Esophagus squamous epithelium (tissue), 5 donors: ENCODE results near the gene TMPRSS11A. TPM values are rescaled to one million over a fixed set of nuclear protein-coding genes. Genes with fewer than 3 reads are reported as not detected.
A peak's percentile ranks its signal among the peaks of the same experiment; 100 is the strongest.

Experiments
- DNase-seq: peaks from one replicate; lab custom pipeline; 2025; lab: John Stamatoyannopoulos, UW
- H3K27ac ChIP-seq, 4 donors: fragments of 200-600 bp; sonication (generic); one replicate each; pipeline ENCODE4 v1.5.1; 2016 to 2019; ENCODE audit warnings: mild to moderate bottlenecking in 1 of 4
- H3K27me3 ChIP-seq, 4 donors: fragments of 200-600 bp; sonication (generic); 1 replicate in 3 of 4; 2 replicates in 1 of 4; pipeline versions ENCODE4 v1.5.1 to v1.6.0; 2017 to 2021; ENCODE audit warnings: antibody characterized with exemption in 1 of 4
- H3K36me3 ChIP-seq, 3 donors: fragments of 200-600 bp; sonication (generic); one replicate each; pipeline ENCODE4 v1.5.1; 2016 to 2019
- H3K4me1 ChIP-seq, 3 donors: fragments of 200-600 bp; sonication (generic); one replicate each; pipeline ENCODE4 v1.5.1; 2017 to 2019
- H3K4me3 ChIP-seq, 4 donors: fragments of 200-600 bp; sonication (generic); 1 replicate in 3 of 4; 2 replicates in 1 of 4; pipeline ENCODE4 v1.5.1; 2016 to 2019; ENCODE audit warnings: mild to moderate bottlenecking in 2 of 4, moderate library complexity in 1 of 4
- H3K9me3 ChIP-seq, 3 donors: fragments of 200-600 bp; sonication (generic); one replicate each; pipeline ENCODE4 v1.5.1; 2016 to 2019
- POLR2A ChIP-seq, 4 donors: fragments of 450-650 bp; IDR thresholded peaks; one replicate each; pipeline ENCODE4 v1.6.1; 2017; ENCODE audit warnings: antibody characterized with exemption in 4 of 4, mild to moderate bottlenecking in 4 of 4, moderate library complexity in 3 of 4
- WGBS, 2 donors: methylation state at CpG; one replicate each; pipeline ENCODE4 v1.1.5; 2018; 5-methylcytosine and 5-hydroxymethylcytosine counted together
- intact Hi-C: fragments of 100-400 bp; cut with DNase I; formaldehyde crosslinking; loops from one replicate; pipeline ENCODE4 v1.15.0; 2022
- total RNA-seq, 4 donors: library from RNA; depleted of rRNA; stranded (reverse); fragments of >200 nt; gene quantifications; one replicate each; pipeline ENCODE4 v1.1.0, GENCODE V29; 2016
- TF ChIP-seq, protein P1 (sequence below), 6 experiments: fragments of 450-650 bp in 4 of 6; fragments of 200-600 bp in 2 of 6; sonication (generic) in 2 of 6; IDR thresholded peaks; one replicate each; pipeline ENCODE4 v1.5.1; 2016 to 2019; ENCODE audit warnings: antibody characterized with exemption in 6 of 6, mild to moderate bottlenecking in 4 of 6, moderate library complexity in 4 of 6
- donor health status: DM: yes; HTN: yes; CAD: no.

Gene TMPRSS11A
- total RNA-seq, 4 donors from 2014 or later, result 36.6 to 153 (median 93.2) TPM

DNA sequence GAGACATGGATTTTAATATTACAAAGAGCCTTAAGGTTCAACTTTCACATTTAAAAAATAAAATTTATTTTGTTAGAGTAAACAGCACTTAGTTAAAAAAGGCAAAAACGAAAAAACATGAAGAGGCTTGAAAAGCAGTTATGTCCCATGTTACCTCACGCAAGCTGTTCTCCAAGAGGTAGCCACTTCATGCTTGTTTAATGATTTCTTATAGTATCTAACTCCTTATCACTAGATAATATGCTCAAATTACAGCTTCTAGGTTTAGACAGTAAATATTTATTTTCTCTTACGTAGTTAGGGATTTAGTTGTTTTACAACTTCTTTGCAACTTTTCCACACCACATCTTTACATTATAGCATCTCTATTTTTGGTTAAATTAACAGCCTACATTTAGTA, 51.7 kb downstream of the TMPRSS11A start:
- Histone ChIP-seq H3K4me3 (no peak overlapping the region), H3K27ac (no peak overlapping the region), H3K4me1 (peaks cover 0 to 15% (median 0%) of the 10 kb centered on the region in 3 donors), H3K9me3 (no peaks in the 10 kb centered on the region), H3K36me3 (peaks cover 0 to 13% (median 0%) of the 10 kb centered on the region in 3 donors), H3K27me3 (no peaks in the 10 kb centered on the region)
- intact Hi-C loops, result no loop called here
- WGBS, 2 donors, result 69 to 80% methylated on average over 3 of the region's 3 CpGs
- DNase-seq, result no peak
- no peak for TF ChIP-seq POLR2A (IDR thresholded peaks at IDR 0.05)
- TF ChIP-seq, protein P1, sequence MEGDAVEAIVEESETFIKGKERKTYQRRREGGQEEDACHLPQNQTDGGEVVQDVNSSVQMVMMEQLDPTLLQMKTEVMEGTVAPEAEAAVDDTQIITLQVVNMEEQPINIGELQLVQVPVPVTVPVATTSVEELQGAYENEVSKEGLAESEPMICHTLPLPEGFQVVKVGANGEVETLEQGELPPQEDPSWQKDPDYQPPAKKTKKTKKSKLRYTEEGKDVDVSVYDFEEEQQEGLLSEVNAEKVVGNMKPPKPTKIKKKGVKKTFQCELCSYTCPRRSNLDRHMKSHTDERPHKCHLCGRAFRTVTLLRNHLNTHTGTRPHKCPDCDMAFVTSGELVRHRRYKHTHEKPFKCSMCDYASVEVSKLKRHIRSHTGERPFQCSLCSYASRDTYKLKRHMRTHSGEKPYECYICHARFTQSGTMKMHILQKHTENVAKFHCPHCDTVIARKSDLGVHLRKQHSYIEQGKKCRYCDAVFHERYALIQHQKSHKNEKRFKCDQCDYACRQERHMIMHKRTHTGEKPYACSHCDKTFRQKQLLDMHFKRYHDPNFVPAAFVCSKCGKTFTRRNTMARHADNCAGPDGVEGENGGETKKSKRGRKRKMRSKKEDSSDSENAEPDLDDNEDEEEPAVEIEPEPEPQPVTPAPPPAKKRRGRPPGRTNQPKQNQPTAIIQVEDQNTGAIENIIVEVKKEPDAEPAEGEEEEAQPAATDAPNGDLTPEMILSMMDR (IDR thresholded peaks at IDR 0.05), result no peak

DNA sequence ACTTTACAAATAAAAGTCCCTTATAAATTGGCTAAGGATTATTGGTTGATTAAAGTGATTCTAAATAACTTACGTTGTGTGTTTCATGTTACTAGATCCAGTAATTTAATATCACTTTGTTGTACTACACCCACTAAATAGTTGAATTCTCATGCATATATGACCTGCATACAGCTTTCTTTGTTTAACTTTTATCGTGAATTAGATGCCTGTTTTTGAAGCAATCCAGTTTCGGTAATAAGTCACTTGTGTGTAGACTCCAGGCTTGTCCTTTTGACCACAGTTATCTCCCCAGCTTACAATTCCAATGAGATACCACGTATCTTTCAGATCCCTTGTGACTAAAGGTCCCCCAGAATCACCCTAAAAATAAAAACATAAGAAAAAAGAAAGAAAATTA, 52.2 kb downstream of the TMPRSS11A start:
- peaks cover 0 to 9% (median 0%) of the 10 kb centered on the region in 3 donors for H3K36me3 ChIP-seq
- intact Hi-C loops, result no loop called here
- no peaks in the 10 kb centered on the region for H3K27me3 ChIP-seq
- 73 to 75% methylated on average over 4 of the region's 4 CpGs for WGBS, 2 donors
- H3K27ac ChIP-seq, result no peak overlapping the region
- no peak for TF ChIP-seq POLR2A (IDR thresholded peaks at IDR 0.05)
- TF ChIP-seq, protein P1 (IDR thresholded peaks at IDR 0.05), result no peak
- no peak overlapping the region for H3K4me3 ChIP-seq
- peaks cover 0 to 15% (median 0%) of the 10 kb centered on the region in 3 donors for H3K4me1 ChIP-seq
- DNase-seq, result no peak
- H3K9me3 ChIP-seq, result no peaks in the 10 kb centered on the region

GRCh38 chr4:67910585-67910905, 52.7 kb downstream of the TMPRSS11A start:
- Histone ChIP-seq H3K27me3 (no peaks in the 10 kb centered on the region), H3K27ac (no peak overlapping the region), H3K4me3 (no peak overlapping the region), H3K36me3 (peaks cover 0 to 4% (median 0%) of the 10 kb centered on the region in 3 donors), H3K4me1 (peaks cover 0 to 15% (median 0%) of the 10 kb centered on the region in 3 donors), H3K9me3 (no peaks in the 10 kb centered on the region)
- 0 to 8% methylated on average over 1 of the region's 1 CpG for WGBS, 2 donors
- no peak for DNase-seq
- no peak for TF ChIP-seq POLR2A (IDR thresholded peaks at IDR 0.05)
- TF ChIP-seq, protein P1 (IDR thresholded peaks at IDR 0.05), result no peak
- intact Hi-C loops, result no loop called here

GRCh38 chr4:67909905-67910584, 53.2 kb downstream of the TMPRSS11A start:
- intact Hi-C loops, result no loop called here
- no peaks in the 10 kb centered on the region for H3K9me3 ChIP-seq
- WGBS, 2 donors, result 31 to 39% methylated on average over 6 of the region's 6 CpGs

GRCh38 chr4:67907650-67908049, 55.6 kb downstream of the TMPRSS11A start:
- Histone ChIP-seq H3K27ac (peak overlapping the region in 3 of 4 donors; percentile 28 to 41 (median 29)), H3K4me1 (peaks cover 0 to 15% (median 0%) of the 10 kb centered on the region in 3 donors), H3K27me3 (peaks cover 0 to 3% (median 0%) of the 10 kb centered on the region in 4 donors), H3K9me3 (no peaks in the 10 kb centered on the region), H3K4me3 (no peak overlapping the region), H3K36me3 (no peaks in the 10 kb centered on the region)
- no peak for DNase-seq
- 71 to 72% methylated on average over 3 to 4 of the region's 4 CpGs for WGBS, 2 donors
- TF ChIP-seq POLR2A (IDR thresholded peaks at IDR 0.05), result no peak
- TF ChIP-seq, protein P1 (IDR thresholded peaks at IDR 0.05), result no peak
- intact Hi-C loops, result no loop called here

More at GRCh38 chr4:67909905-67910584, 53.2 kb downstream of the TMPRSS11A start:
- TF ChIP-seq POLR2A (IDR thresholded peaks at IDR 0.05), result no peak
- TF ChIP-seq, protein P1 (IDR thresholded peaks at IDR 0.05), result peak; percentile 30 to 76 (median 68)
- H3K27me3 ChIP-seq, result peaks cover 0 to 1% (median 0%) of the 10 kb centered on the region in 4 donors
- H3K4me1 ChIP-seq, result peaks cover 0 to 15% (median 0%) of the 10 kb centered on the region in 3 donors
- H3K4me3 ChIP-seq, result no peak overlapping the region
- DNase-seq, result no peak
- no peak overlapping the region for H3K27ac ChIP-seq
- H3K36me3 ChIP-seq, result no peaks in the 10 kb centered on the region
